Mesothelial cell of epicardium (in vitro differentiated cells): ENCODE measurements around the gene PPP1R9A. TPM values are rescaled to one million over a fixed set of nuclear protein-coding genes. Genes with fewer than 3 reads are reported as not detected.

Source experiments
- DNase-seq, 2 experiments: peaks; one replicate each; pipeline ENCODE4 v3.0.0; 2021; ENCODE audit warnings: low spot score in 2 of 2; ENCODE audit not compliant: unreplicated experiment in 2 of 2
- H3K27ac Mint-ChIP-seq: 2 replicates; pipeline ENCODE4 v1.8.0; 2021; ENCODE audit warnings: mixed read lengths
- H3K27me3 Mint-ChIP-seq: 2 replicates; pipeline ENCODE4 v1.8.0; 2021; ENCODE audit warnings: low read depth, mixed read lengths
- H3K36me3 Mint-ChIP-seq: 2 replicates; pipeline ENCODE4 v1.8.0; 2021; ENCODE audit warnings: mixed read lengths
- H3K4me1 Mint-ChIP-seq: 2 replicates; pipeline ENCODE4 v1.8.0; 2021; ENCODE audit warnings: mixed read lengths
- H3K4me3 Mint-ChIP-seq: 2 replicates; pipeline ENCODE4 v1.8.0; 2021; ENCODE audit warnings: mild to moderate bottlenecking, moderate library complexity, mixed read lengths
- H3K9me3 Mint-ChIP-seq: 2 replicates; pipeline ENCODE4 v1.8.0; 2021; ENCODE audit warnings: mixed read lengths
- total RNA-seq: library from RNA; stranded (reverse); gene quantifications from 3 replicates; pipeline ENCODE4 v1.2.1, GENCODE V29; 2021
- TF ChIP-seq, protein P1 (sequence below): fragments of 200-600 bp; sonication (generic); IDR thresholded peaks from one replicate; pipeline ENCODE4 v1.5.0; 2021; ENCODE audit warnings: antibody characterized with exemption; ENCODE audit not compliant: unreplicated experiment

PPP1R9A gene
- total RNA-seq, 1 donor from 2014 or later: 39.3 TPM

DNA sequence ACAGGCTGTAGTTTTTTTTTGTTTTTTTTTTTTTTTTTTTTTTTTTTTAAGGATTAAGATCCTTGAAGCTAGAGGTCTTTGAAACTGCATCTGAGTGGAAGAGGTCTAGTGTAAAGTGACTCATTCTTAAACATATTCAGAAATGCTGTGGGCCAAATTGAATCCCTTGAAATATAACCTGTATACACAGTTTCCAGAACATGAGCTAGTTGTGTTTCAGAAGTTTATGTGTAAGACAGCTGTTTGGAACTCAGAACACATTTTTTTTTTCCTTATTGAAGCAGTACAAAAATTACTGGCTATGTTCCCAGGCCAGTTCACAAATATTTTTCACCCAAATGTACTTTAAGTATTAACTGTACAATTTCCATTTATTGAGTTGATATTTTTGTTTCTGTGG lies 67.9 kb downstream of the PPP1R9A start:
- Mint-ChIP-seq H3K36me3 (peaks cover 3% of the 10 kb centered on the region), H3K27me3 (no peaks in the 10 kb centered on the region), H3K9me3 (peaks cover 8% of the 10 kb centered on the region), H3K4me1 (peaks cover 33% of the 10 kb centered on the region), H3K27ac (no peak overlapping the region), H3K4me3 (no peak overlapping the region)
- DNase-seq: no peak
- TF ChIP-seq, protein P1, sequence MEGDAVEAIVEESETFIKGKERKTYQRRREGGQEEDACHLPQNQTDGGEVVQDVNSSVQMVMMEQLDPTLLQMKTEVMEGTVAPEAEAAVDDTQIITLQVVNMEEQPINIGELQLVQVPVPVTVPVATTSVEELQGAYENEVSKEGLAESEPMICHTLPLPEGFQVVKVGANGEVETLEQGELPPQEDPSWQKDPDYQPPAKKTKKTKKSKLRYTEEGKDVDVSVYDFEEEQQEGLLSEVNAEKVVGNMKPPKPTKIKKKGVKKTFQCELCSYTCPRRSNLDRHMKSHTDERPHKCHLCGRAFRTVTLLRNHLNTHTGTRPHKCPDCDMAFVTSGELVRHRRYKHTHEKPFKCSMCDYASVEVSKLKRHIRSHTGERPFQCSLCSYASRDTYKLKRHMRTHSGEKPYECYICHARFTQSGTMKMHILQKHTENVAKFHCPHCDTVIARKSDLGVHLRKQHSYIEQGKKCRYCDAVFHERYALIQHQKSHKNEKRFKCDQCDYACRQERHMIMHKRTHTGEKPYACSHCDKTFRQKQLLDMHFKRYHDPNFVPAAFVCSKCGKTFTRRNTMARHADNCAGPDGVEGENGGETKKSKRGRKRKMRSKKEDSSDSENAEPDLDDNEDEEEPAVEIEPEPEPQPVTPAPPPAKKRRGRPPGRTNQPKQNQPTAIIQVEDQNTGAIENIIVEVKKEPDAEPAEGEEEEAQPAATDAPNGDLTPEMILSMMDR: no peak

DNA sequence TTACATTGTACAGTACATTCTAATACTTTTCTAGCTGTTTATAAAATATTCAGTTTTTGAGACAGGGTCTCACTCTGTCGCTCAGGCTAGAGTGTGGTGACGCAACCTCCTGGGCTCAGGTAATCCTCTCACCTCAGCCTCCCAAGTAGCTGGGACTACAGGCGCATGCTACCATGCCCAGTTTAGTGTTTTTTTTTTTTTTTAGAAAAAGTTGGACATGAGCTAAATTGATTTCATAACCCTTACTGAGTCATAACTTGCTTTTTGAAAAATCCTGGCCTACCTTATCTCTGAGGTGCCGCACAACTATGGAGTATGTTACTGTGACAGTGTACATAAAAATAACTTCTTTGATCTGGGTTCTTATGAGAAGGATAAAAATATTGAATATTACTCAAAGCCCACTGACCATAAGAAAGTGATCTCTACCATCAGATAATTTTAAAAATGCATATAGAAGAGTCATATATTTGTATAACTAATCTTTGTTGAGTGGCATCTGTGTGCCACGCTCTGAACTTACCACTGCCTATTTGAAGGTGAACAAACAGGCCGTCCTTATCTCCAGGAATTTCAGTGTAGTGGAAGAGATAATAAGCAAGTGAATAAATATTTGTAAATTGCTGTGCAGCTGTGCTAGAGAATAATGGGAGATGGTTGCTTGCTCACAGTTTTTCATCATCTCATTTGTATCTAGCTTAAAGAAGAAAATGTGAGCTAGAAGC lies 73.2 kb downstream of the PPP1R9A start:
- Mint-ChIP-seq H3K4me1 (peaks cover 6% of the 10 kb centered on the region), H3K27me3 (no peaks in the 10 kb centered on the region), H3K27ac (peak overlapping the region; percentile 1), H3K36me3 (peaks cover 11% of the 10 kb centered on the region), H3K9me3 (peaks cover 15% of the 10 kb centered on the region), H3K4me3 (no peak overlapping the region)
- DNase-seq: no peak
- TF ChIP-seq, protein P1: no peak

DNA sequence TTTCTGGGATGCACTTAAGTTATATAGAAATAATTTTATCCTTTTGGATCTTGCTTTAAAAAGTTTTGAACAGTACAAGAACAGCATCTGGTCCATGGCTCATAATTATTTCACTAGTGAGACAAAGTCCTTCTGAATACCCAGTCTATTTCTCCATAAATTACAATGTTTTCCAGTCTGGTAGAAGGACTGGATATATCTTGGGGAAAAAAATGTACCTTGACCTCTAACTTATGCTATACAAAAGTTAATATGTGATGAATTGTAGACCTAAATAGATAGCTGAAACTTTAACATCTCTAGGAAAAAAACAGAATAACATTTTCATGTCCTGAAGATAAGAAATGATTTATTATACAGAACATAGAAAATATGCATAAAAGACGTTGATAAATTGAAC lies 88.5 kb downstream of the PPP1R9A start:
- Mint-ChIP-seq H3K9me3 (peaks cover 21% of the 10 kb centered on the region), H3K27me3 (no peaks in the 10 kb centered on the region), H3K36me3 (peaks cover 11% of the 10 kb centered on the region), H3K27ac (peak overlapping the region; percentile 78), H3K4me1 (peaks cover 35% of the 10 kb centered on the region), H3K4me3 (no peak overlapping the region)
- TF ChIP-seq, protein P1: no peak
- DNase-seq: no peak

DNA sequence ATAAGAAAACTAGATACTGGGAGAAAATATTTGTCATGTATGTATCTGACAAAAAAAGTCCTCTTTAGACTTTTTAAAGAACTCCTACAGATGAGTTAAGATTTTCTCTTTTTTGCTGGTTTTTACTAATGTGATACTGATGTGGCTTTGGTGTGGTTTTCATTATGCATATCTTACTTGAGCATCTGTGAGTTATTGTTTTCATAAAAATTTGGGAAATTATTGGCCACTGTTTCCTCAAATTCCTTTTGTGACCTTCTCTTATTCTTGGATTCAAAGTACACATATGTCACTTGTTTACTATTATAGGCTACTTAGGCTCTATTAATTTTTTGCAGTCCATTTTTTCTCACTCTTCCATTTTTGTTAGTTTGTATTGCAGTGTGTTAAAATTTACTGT lies 89.0 kb downstream of the PPP1R9A start:
- peaks cover 17% of the 10 kb centered on the region for H3K9me3 Mint-ChIP-seq
- no peaks in the 10 kb centered on the region for H3K27me3 Mint-ChIP-seq
- peak overlapping the region; percentile 78 for H3K27ac Mint-ChIP-seq
- DNase-seq: no peak
- H3K4me1 Mint-ChIP-seq: peaks cover 35% of the 10 kb centered on the region
- TF ChIP-seq, protein P1: no peak
- H3K36me3 Mint-ChIP-seq: peaks cover 7% of the 10 kb centered on the region
- H3K4me3 Mint-ChIP-seq: no peak overlapping the region

DNA sequence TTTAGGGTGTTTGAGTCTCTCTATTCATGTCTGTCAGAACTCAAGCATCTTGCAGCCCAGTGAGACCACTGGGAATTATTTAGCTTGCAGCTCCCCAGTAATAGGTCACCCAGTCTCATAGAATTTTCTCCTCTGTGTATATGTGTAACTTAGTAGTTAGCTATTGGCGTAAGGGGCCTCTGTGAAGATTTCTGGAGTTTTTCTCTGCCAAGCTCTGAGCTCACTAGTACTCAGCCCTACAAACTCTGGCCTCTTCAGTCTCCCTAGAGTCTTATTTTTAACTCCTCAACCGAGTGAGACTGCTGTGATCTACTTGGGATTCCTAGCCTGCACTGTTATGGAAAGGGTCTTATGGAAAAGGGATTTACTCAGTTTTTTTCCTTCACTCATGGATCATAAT lies 90.2 kb downstream of the PPP1R9A start:
- H3K9me3 Mint-ChIP-seq: peaks cover 12% of the 10 kb centered on the region
- H3K36me3 Mint-ChIP-seq: peaks cover 7% of the 10 kb centered on the region
- no peak for DNase-seq
- H3K4me3 Mint-ChIP-seq: no peak overlapping the region
- TF ChIP-seq, protein P1: no peak
- H3K4me1 Mint-ChIP-seq: peaks cover 35% of the 10 kb centered on the region
- no peaks in the 10 kb centered on the region for H3K27me3 Mint-ChIP-seq
- H3K27ac Mint-ChIP-seq: peak overlapping the region; percentile 76
